ENCODE data around the gene PLAU.
"Not testable (repeated sequence)": the region's sequence is repeated elsewhere in the genome, so short reads cannot be mapped to it uniquely, and the experiment has no call there.

The PLAU gene

GRCh38 chr10:73898730-73899410, 12.1 kb upstream of the PLAU start:
- DNase-seq (ENCODE audit: low spot score), result no peak

- DNase-seq (ENCODE audit: low spot score), result no peak
These were observed 11.5 kb upstream of the PLAU start for GRCh38 chr10:73899423-73899822.

GRCh38 chr10:73900064-73900463, 10.9 kb upstream of the PLAU start:
- no peak for DNase-seq (ENCODE audit: low spot score)

GRCh38 chr10:73901261-73901660, 9.7 kb upstream of the PLAU start:
- DNase-seq (ENCODE audit: low spot score), result no peak

- no peak for DNase-seq (ENCODE audit: low spot score)
These were observed 8.6 kb upstream of the PLAU start for GRCh38 chr10:73902351-73902750.

- DNase-seq (ENCODE audit: low spot score), result no peak
These were observed 5.5 kb upstream of the PLAU start for GRCh38 chr10:73905256-73906020.

GRCh38 chr10:73906524-73907447, 4.1 kb upstream of the PLAU start:
- DNase-seq (ENCODE audit: low spot score), result no peak

- DNase-seq (ENCODE audit: low spot score), result no peak
These were observed 3.0 kb upstream of the PLAU start for GRCh38 chr10:73907841-73908517.

GRCh38 chr10:73908853-73909539, 1.9 kb upstream of the PLAU start:
- no peak for DNase-seq (ENCODE audit: low spot score)

- DNase-seq (ENCODE audit: low spot score), result no peak
These were observed 1.3 kb upstream of the PLAU start for GRCh38 chr10:73909540-73910115.

- DNase-seq (ENCODE audit: low spot score), result no peak
These were observed 550 bp upstream of the PLAU start for GRCh38 chr10:73910401-73910763.

- no peak for DNase-seq (ENCODE audit: low spot score)
These were observed 647 bp downstream of the PLAU start for GRCh38 chr10:73911553-73912004.

GRCh38 chr10:73914036-73914435, 3.1 kb downstream of the PLAU start:
- no peak for DNase-seq (ENCODE audit: low spot score)

GRCh38 chr10:73915206-73915851, 4.4 kb downstream of the PLAU start:
- no peak for DNase-seq (ENCODE audit: low spot score)

GRCh38 chr10:73916761-73917470, 6.0 kb downstream of the PLAU start:
- no peak for DNase-seq (ENCODE audit: low spot score)

GRCh38 chr10:73917566-73918305, 6.8 kb downstream of the PLAU start:
- no peak for DNase-seq (ENCODE audit: low spot score)

- DNase-seq (ENCODE audit: low spot score), result not testable (repeated sequence)
These were observed 8.5 kb downstream of the PLAU start for GRCh38 chr10:73919481-73919880.

GRCh38 chr10:73920089-73920488, 9.2 kb downstream of the PLAU start:
- DNase-seq (ENCODE audit: low spot score), result no peak
